Measurements from ENCODE around the gene RNF181.

RNF181 gene

GRCh38 chr2:85595301-85596025, at the start of gene RNF181:
Gene RNF181, plus strand, starts transcription at chr2:85595745. Its CDS starts 19 bp downstream, at chr2:85595764.
- in situ Hi-C loops (cut with MboI; ENCODE audit: low pct_unique_long_range_greater_than_20kb, low sequenced_read_pairs, unreplicated experiment) = no loop called here
- DNase-seq (ENCODE audit: low spot score) = peak; percentile 96
- no peak for TF ChIP-seq CTCF (IDR thresholded peaks at IDR 0.05; ENCODE audit: extremely low read depth, insufficient read depth, missing control alignments)

- TF ChIP-seq CTCF (IDR thresholded peaks at IDR 0.05; ENCODE audit: extremely low read depth, insufficient read depth, missing control alignments) = no peak
- in situ Hi-C loops (cut with MboI; ENCODE audit: low pct_unique_long_range_greater_than_20kb, low sequenced_read_pairs, unreplicated experiment) = no loop called here
- DNase-seq (ENCODE audit: low spot score) = no peak
Observed at GRCh38 chr2:85545780-85546240, 49.7 kb upstream of the RNF181 start.

GRCh38 chr2:85547089-85547858, 48.3 kb upstream of the RNF181 start:
- in situ Hi-C loops (cut with MboI; ENCODE audit: low pct_unique_long_range_greater_than_20kb, low sequenced_read_pairs, unreplicated experiment) = no loop called here
- DNase-seq (ENCODE audit: low spot score) = no peak

GRCh38 chr2:85547859-85548607, 47.5 kb upstream of the RNF181 start:
- in situ Hi-C loops (cut with MboI; ENCODE audit: low pct_unique_long_range_greater_than_20kb, low sequenced_read_pairs, unreplicated experiment) = no loop called here
- TF ChIP-seq CTCF (IDR thresholded peaks at IDR 0.05; ENCODE audit: extremely low read depth, insufficient read depth, missing control alignments) = no peak
- no peak for DNase-seq (ENCODE audit: low spot score)

More at GRCh38 chr2:85547089-85547858, 48.3 kb upstream of the RNF181 start:
- TF ChIP-seq CTCF (IDR thresholded peaks at IDR 0.05; ENCODE audit: extremely low read depth, insufficient read depth, missing control alignments) = no peak

GRCh38 chr2:85548608-85548900, 47.0 kb upstream of the RNF181 start:
- TF ChIP-seq CTCF (IDR thresholded peaks at IDR 0.05; ENCODE audit: extremely low read depth, insufficient read depth, missing control alignments) = no peak
- in situ Hi-C loops (cut with MboI; ENCODE audit: low pct_unique_long_range_greater_than_20kb, low sequenced_read_pairs, unreplicated experiment) = no loop called here
- no peak for DNase-seq (ENCODE audit: low spot score)

GRCh38 chr2:85549095-85549494, 46.5 kb upstream of the RNF181 start:
- no peak for DNase-seq (ENCODE audit: low spot score)
- in situ Hi-C loops (cut with MboI; ENCODE audit: low pct_unique_long_range_greater_than_20kb, low sequenced_read_pairs, unreplicated experiment) = no loop called here
- TF ChIP-seq CTCF (IDR thresholded peaks at IDR 0.05; ENCODE audit: extremely low read depth, insufficient read depth, missing control alignments) = no peak

Measured in GM13977 (cell line).